Duodenal mucosa (tissue), 2 donors: ENCODE measurements around the gene PRRG4.

Experiments
- H3K27ac ChIP-seq: one replicate; pipeline ENCODE4 v1.7.0; 2013; ENCODE audit warnings: low read depth, low read length
- H3K27me3 ChIP-seq, 2 donors: one replicate each; pipeline ENCODE4 v1.7.0; 2013; ENCODE audit warnings: low read length in 2 of 2, control low read depth in 1 of 2; ENCODE audit not compliant: insufficient read depth in 2 of 2, control insufficient read depth in 1 of 2
- H3K36me3 ChIP-seq, 2 donors: one replicate each; pipeline ENCODE4 v1.7.0; 2013; ENCODE audit warnings: low read length in 2 of 2, control low read depth in 1 of 2; ENCODE audit not compliant: insufficient read depth in 2 of 2, control insufficient read depth in 1 of 2
- H3K4me1 ChIP-seq, 2 donors: one replicate each; pipeline ENCODE4 v1.7.0; 2013; ENCODE audit warnings: low read length in 2 of 2, control low read depth in 1 of 2; ENCODE audit not compliant: insufficient read depth in 2 of 2, control insufficient read depth in 1 of 2
- H3K4me3 ChIP-seq, 2 donors: one replicate each; pipeline ENCODE4 v1.7.0; 2013; ENCODE audit warnings: low read length in 2 of 2, low read depth in 1 of 2
- H3K9ac ChIP-seq, 2 donors: one replicate each; pipeline ENCODE4 v1.7.0; 2013; ENCODE audit warnings: low read length in 2 of 2, low read depth in 1 of 2
- H3K9me3 ChIP-seq, 2 donors: one replicate each; pipeline ENCODE4 v1.7.0; 2013; ENCODE audit warnings: low read length in 2 of 2, control low read depth in 1 of 2; ENCODE audit not compliant: control insufficient read depth in 1 of 2

The PRRG4 gene

GRCh38 chr11:32890843-32891656 is 61.3 kb downstream of the PRRG4 start:
- H3K9ac ChIP-seq: peak overlapping the region in 1 of 2 donors; percentile 73
- H3K4me1 ChIP-seq: peaks cover 0 to 12% of the 10 kb centered on the region in 2 donors
- no peaks in the 10 kb centered on the region for H3K9me3 ChIP-seq
- H3K4me3 ChIP-seq: peak overlapping the region; percentile 5 to 79
- no peaks in the 10 kb centered on the region for H3K36me3 ChIP-seq
- H3K27ac ChIP-seq: no peak overlapping the region
- H3K27me3 ChIP-seq: no peaks in the 10 kb centered on the region

- H3K4me1 ChIP-seq: peaks cover 0 to 12% of the 10 kb centered on the region in 2 donors
- H3K9ac ChIP-seq: peak overlapping the region; percentile 73 to 88
- H3K27me3 ChIP-seq: no peaks in the 10 kb centered on the region
- H3K27ac ChIP-seq: peak overlapping the region; percentile 81
- H3K4me3 ChIP-seq: peak overlapping the region; percentile 79 to 86
- no peaks in the 10 kb centered on the region for H3K9me3 ChIP-seq
- H3K36me3 ChIP-seq: no peaks in the 10 kb centered on the region
Observed at GRCh38 chr11:32891657-32892354, 62.1 kb downstream of the PRRG4 start.

DNA sequence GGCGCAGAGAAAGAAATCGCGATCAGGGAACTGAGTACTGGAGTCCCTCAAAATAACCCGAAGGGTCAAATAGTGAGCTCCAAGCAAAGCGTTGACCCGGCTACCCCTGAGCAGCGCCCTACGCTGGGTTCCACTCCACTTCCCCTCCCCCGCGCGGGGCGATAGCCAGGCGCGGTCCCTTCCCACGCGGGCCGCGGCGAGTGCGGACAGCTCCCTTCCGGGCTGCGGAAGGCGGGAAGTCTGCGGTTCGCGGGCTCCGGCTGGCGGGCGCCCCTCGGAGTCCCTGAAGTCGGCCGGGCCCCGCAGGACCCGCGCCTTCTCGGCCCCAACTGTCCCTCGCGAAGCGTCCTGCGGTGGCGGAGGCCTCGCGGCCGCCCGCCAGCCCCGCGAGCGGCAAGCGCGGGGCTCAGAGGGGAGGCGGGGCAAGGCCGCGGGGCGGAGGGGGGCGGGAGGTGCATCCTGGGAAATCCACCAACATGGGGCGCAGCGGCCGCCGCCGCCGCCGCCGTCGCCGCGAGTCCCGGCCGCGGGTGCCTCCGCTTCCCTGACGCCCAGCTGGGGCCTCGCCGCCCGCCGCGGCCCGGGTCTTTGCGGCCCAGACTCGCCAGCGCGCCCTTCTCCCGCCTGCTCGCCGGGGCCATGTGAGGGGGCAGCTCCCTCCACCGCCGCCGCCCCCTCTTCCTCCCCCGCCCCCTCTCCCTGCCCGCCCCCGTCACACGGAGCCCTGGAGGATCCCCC is 62.8 kb downstream of the PRRG4 start, which contains the start of gene QSER1:
Gene QSER1 (plus strand): TSS at position 457 of the 738 bp plus-strand sequence. CDS start 315 bp downstream, outside the sequence.
- Histone ChIP-seq H3K9me3 (no peaks in the 10 kb centered on the region), H3K4me3 (peak within 1 kb of the TSS; percentile 79 to 86), H3K4me1 (peaks cover 0 to 12% of the 10 kb centered on the region in 2 donors), H3K9ac (peak within 1 kb of the TSS; percentile 74 to 88), H3K27ac (peak within 1 kb of the TSS; percentile 81), H3K36me3 (no peaks in the 10 kb centered on the region), H3K27me3 (no peaks in the 10 kb centered on the region)

DNA sequence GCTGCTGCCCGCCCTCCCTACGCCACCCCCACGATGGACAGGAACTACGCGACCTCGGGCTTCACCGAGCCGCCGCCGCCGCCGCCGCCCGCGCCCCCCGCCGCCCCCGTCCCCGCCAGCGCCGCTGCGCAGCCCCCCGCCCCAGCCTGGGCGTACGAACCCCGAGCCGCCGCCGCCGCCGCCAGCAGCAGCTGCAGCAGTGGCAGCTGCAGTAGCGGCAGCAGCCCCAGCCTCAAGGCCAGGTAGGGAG is 63.3 kb downstream of the PRRG4 start:
- Histone ChIP-seq H3K4me1 (peaks cover 0 to 12% of the 10 kb centered on the region in 2 donors), H3K9me3 (no peaks in the 10 kb centered on the region), H3K27me3 (no peaks in the 10 kb centered on the region), H3K36me3 (no peaks in the 10 kb centered on the region), H3K4me3 (peak overlapping the region; percentile 79 to 86), H3K9ac (peak overlapping the region; percentile 74 to 76), H3K27ac (peak overlapping the region; percentile 73)

GRCh38 chr11:32893343-32894148 is 63.8 kb downstream of the PRRG4 start:
- Histone ChIP-seq H3K9ac (peak overlapping the region; percentile 74 to 76), H3K27me3 (no peaks in the 10 kb centered on the region), H3K27ac (peak overlapping the region; percentile 73), H3K36me3 (no peaks in the 10 kb centered on the region), H3K4me1 (peaks cover 0 to 12% of the 10 kb centered on the region in 2 donors), H3K9me3 (no peaks in the 10 kb centered on the region), H3K4me3 (peak overlapping the region; percentile 79 to 86)

- Histone ChIP-seq H3K9ac (peak overlapping the region; percentile 74 to 76), H3K27me3 (no peaks in the 10 kb centered on the region), H3K36me3 (no peaks in the 10 kb centered on the region), H3K9me3 (no peaks in the 10 kb centered on the region), H3K4me3 (peak overlapping the region; percentile 79 to 86), H3K27ac (no peak overlapping the region), H3K4me1 (peaks cover 0 to 12% of the 10 kb centered on the region in 2 donors)
Observed at GRCh38 chr11:32894149-32894827, 64.6 kb downstream of the PRRG4 start.

- H3K27me3 ChIP-seq: no peaks in the 10 kb centered on the region
- peaks cover 5 to 12% of the 10 kb centered on the region in 2 donors for H3K4me1 ChIP-seq
- H3K27ac ChIP-seq: no peak overlapping the region
- H3K9ac ChIP-seq: no peak overlapping the region
- H3K36me3 ChIP-seq: no peaks in the 10 kb centered on the region
- no peaks in the 10 kb centered on the region for H3K9me3 ChIP-seq
- H3K4me3 ChIP-seq: no peak overlapping the region
Observed at GRCh38 chr11:32894921-32895320, 65.2 kb downstream of the PRRG4 start.

GRCh38 chr11:32895471-32895870 is 65.7 kb downstream of the PRRG4 start:
- Histone ChIP-seq H3K27me3 (no peaks in the 10 kb centered on the region), H3K4me1 (peaks cover 5 to 12% of the 10 kb centered on the region in 2 donors)

GRCh38 chr11:32897103-32897502 is 67.4 kb downstream of the PRRG4 start:
- no peaks in the 10 kb centered on the region for H3K36me3 ChIP-seq
- H3K4me1 ChIP-seq: peaks cover 5 to 6% of the 10 kb centered on the region in 2 donors
- H3K27ac ChIP-seq: no peak overlapping the region
- no peaks in the 10 kb centered on the region for H3K9me3 ChIP-seq
- no peaks in the 10 kb centered on the region for H3K27me3 ChIP-seq
- H3K4me3 ChIP-seq: no peak overlapping the region
- no peak overlapping the region for H3K9ac ChIP-seq

More at GRCh38 chr11:32895471-32895870, 65.7 kb downstream of the PRRG4 start:
- Histone ChIP-seq H3K9me3 (no peaks in the 10 kb centered on the region), H3K9ac (no peak overlapping the region), H3K4me3 (no peak overlapping the region), H3K27ac (no peak overlapping the region), H3K36me3 (no peaks in the 10 kb centered on the region)
